Activated naive CD4-positive, alpha-beta T cell treated with Interleukin-2 at 50 U/mL for 16 hours (primary cell): ENCODE results near the gene PCYOX1L.

Source experiments
- DNase-seq: peaks from one replicate; pipeline ENCODE4 v3.0.0-alpha.2; 2020

PCYOX1L gene

GRCh38 chr5:149367972-149368645 lies 10.3 kb downstream of the PCYOX1L start:
- no peak for DNase-seq

DNA sequence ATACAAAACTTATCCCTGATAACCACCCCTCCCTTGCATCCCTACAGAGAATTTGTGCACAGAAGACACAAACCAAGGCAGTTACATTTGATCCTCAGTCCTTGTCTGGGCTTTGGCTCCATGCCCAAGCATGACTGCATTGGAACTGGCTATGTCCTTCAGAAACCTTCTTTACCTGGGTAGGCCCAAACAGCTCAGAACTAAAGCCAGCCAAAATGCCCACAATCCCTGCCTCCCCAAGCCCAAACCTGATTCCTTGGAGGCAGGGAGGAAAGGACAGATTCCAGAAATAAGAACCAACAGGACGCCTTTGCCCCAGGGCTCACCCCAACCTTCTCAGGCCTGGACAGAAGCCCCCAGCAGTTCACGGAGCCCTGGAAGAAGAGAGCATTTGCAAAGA lies 13.0 kb downstream of the PCYOX1L start:
- no peak for DNase-seq

DNA sequence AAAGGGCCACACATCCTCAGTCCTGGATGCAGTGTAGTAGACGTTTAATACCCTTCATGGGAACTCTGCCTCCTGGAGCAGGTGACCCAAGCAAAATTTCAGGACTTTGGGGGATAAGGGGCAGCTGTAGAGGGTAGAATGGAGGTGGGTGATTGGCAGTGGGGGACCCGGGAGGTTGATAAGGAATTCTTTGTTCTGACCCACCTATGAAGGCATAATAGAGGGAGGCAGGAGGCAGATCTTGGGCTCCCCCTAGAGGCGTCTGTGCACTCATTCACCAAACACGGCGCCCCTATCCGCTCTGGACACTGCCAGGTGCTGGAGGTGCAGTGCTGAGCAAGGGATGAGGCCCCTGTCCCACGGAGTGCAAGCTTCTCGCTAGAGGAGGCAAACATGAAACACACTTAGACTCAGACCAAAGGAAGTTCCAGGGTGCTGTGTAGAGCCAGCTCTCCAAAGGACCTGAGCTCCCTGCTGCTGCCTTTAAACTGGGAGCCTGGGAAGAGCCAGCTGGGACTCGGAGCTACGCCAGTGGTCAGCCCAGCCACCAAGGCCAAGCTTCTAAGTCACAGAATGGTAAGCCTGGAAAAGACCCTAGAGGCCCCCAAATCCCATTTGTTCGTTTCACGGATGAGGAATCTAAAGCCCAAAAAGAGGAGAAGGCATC lies 13.6 kb downstream of the PCYOX1L start:
- peak; percentile 67 for DNase-seq

GRCh38 chr5:149372076-149372795 lies 14.4 kb downstream of the PCYOX1L start:
- DNase-seq, result no peak

DNA sequence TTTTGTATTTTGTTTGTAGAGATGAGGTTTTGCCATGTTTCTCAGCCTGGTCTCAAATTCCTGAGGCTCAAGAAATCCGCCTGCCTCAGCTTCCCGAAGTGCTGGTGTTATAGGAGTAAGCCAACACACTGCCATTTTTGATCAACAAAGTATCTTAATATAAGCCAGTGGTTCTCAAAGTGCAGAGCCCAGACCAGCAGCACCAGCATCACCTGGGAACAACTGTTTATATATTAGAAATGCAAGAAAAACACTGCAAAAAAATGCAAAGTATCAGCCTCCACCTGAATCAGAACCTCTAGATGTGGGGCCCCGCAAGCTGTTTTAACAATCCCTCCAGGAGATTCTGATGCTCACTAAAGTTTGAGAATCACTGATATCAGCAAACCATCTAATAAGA lies 15.1 kb downstream of the PCYOX1L start:
- DNase-seq, result no peak

DNA sequence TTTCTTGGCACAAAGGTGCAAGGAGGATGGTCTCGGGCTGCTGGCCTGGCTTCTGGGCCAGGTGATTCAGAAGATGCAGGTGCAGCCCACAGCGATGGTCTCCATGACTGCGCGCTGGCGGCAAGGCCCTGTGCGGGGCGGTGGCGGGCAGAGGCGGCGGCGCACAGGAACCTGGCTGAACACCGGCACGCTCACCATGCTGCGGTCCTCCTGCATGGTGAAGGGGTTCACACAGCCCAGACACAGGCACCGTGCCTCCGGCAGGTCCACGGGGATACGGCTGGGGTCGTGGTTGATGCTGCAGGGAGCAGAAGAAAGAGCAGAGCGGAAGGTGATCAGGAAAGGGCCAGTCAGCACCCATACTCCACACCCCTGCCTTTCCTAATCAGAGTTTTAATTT lies 16.5 kb downstream of the PCYOX1L start:
- no peak for DNase-seq

DNA sequence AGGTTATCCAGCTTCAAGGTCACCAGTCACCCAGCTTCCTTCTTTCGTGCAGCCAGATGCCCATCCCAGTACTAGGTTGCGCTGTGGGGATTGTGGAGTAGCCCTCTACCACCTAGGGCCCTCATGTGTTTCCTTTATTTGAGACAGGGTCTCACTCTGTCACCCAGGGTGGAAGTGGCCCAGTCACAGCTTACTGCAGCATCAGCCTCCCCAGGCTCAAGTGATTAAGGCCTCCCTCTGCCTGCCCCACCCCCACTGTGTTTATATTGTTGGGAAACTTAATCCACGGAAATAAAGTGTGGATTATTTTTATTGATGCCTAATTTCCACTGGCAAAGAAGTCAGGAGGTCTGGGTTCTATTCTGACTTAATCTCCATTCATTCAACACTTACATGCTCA lies 17.0 kb downstream of the PCYOX1L start:
- no peak for DNase-seq

GRCh38 chr5:149375434-149375833 lies 17.6 kb downstream of the PCYOX1L start:
- no peak for DNase-seq

DNA sequence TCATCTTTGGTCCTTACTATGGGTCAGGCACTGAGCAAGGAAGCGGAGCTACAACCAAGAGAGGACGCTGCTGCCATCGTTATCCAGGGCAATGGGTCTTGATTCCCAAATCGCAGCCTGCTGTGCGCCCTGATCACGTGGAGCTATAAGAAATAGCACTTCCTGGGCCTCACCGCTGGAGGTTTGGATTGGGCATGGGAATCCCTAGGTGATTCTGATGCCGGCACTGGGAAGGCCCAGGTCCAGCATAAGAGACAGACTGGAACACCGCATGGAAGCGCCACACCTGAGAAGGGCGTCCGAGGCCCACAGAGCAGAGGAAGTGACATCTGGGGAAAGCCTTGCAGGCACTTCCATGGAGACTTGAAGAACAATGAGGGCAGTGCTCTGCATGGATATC lies 18.3 kb downstream of the PCYOX1L start:
- no peak for DNase-seq

GRCh38 chr5:149376711-149377447 lies 19.0 kb downstream of the PCYOX1L start:
- no peak for DNase-seq

DNA sequence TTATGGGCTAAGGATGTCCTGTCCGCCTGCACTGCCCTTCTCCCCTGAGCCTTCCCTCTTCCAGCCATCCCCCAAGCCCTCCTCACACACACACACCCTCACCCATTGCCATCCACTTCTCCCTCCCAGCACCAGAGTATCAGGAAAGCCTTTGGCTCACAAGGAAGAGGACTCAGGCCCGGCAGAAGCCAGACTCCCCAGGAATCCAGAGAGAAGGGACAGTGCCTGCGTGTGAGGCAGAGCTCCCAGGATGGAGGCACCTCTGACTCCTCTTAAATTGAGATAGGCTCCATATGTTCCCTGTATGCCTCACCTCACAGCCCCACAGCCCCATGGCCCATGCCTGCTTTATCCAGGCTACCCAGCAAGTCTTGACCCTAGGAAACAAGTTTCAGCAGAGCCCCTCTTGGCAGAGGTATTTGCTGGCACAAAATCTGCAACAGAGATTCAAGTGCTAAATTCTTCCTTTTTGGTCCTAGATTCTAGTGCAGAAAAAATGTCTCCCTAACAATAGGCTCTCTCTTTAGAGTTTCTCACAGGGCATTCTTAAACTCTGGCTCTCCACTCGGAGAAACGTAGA lies 20.5 kb downstream of the PCYOX1L start:
- no peak for DNase-seq

DNA sequence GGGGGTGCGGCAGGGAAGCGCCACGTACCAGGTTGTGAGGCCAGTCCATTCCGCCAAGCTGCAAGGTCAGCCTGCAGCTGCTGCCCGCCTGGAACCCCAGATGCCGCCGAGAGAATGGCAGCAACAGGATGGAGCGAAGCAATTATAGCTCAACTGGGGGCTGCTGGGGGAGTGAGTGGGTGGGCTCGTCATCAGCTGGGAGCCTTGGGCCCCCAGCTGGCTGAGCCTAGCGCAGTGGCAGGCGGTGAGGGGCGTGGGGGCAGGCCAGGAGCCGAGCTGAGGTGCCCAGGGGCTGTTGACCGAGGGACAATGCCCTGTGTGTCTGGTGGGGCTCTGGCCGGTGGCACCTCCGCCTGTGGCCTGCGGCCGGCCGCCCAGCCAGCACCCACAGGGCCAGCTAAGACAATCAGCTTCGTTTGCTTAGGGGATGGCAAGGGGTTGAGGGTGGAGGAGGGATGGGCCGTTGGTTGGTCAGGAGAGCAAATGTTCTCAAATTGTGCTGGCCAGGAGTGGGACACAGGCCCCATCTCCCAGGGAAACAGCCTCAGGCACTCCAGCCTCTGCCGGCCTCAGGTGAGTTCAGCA lies 21.4 kb downstream of the PCYOX1L start, which contains the start of gene IL17B:
Gene IL17B (minus strand): TSS at position 116 of the 585 bp plus-strand sequence. CDS start 67 bp downstream, at position 49.
- DNase-seq, result no peak

GRCh38 chr5:149379818-149380374 lies 22.1 kb downstream of the PCYOX1L start:
- DNase-seq, result no peak

DNA sequence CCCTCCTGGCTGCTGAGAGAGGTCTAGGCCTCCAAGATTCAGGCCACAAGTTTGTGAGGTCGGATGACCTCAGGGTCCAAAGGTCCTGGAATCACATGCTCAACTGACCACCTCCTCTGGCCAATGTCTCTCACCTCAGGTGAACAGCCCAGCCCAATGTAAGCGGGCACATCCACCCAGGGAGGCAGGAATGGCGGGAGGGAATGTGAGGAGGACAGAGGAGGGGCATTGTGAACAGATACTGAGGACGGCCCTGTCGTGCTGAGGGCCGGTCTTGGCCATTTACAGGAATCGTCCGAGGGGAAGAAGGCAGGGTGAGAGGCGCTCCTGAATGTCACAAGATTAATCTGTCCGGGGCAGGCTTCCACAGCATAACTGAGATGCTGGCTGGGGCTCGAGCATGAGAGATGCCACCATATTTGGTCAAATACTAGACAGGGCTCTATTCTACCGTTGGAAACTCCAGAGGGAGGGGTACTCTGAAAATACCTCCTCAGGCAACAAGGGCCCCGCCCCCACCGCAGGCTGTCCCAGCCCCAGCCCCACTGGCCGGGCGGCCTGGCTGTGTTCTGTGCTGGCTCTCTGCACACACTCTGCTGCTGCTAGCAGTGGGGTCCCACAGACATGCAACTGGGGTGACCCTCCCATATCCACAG lies 22.7 kb downstream of the PCYOX1L start:
- DNase-seq, result no peak

GRCh38 chr5:149381261-149381985 lies 23.6 kb downstream of the PCYOX1L start:
- no peak for DNase-seq

DNA sequence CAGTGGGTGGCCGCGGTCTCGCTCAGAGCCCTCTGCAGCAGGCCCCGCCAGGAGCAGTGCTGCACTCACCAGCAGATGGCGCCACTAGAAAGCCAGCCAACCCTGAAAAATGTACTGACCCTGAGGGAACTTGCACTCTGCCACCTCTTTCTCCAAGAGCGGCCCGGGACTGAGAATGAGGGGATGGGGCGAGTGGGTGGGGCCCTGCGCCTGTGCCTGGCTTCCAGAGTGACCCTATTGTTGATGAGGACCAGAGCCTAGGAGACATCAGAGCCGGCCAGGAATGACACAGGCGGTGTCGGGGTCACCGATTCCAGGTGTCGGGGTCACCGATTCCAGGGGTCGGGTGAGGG lies 24.1 kb downstream of the PCYOX1L start:
- DNase-seq, result peak; percentile 78

DNA sequence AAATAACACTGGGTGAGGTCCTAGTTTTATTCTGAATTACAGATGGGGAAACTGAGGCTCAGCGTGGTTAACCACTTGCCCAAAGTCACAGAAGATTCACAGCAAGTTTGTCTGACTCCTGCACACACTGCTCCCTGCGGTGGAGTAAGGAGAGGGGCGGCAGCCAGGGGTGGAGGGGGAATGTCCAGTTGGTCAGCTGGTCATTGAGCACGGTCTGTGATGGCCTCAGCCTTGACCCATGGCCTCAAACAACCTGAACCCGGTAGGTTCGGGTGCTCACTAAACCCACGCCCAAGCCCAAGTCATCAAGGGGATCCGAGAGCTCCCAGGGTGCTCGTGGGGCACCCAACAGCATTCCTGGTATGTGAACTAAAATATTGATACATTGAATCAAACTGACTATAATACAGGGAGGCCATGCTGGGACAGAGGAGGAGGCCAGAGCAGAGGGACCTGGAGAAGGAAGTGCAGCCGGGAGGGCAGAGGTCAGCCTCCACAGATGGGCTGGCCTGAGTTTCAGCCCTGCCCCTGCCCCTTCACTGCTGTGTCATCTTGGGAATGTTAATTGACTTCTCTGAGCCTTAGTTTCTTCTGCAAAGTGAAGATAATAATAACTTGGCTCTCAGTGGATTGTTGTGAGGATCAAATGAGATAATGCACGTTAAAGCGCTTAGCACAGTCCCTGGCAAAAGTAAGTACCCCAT lies 24.8 kb downstream of the PCYOX1L start:
- DNase-seq, result no peak

GRCh38 chr5:149383399-149383798 lies 25.6 kb downstream of the PCYOX1L start:
- DNase-seq, result no peak

DNA sequence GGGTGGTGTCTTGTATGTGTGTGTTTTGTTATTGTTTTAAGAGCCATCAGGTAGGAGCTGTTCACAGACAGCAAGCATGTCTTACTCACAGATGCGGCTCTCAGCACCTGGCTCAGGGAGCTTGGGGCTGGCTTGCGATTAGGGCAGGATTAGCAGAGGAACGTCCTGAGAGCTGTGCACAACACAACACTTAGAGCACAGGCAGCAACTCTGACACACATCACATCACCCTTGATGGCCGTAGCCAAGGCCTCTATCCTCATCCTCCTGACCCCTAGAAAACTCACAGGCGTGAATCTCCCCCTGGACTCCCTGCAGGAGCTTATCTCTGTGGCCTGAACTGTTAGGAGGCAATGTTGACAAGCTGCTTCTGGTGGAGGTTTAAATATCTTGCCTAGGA lies 28.3 kb downstream of the PCYOX1L start:
- no peak for DNase-seq

DNA sequence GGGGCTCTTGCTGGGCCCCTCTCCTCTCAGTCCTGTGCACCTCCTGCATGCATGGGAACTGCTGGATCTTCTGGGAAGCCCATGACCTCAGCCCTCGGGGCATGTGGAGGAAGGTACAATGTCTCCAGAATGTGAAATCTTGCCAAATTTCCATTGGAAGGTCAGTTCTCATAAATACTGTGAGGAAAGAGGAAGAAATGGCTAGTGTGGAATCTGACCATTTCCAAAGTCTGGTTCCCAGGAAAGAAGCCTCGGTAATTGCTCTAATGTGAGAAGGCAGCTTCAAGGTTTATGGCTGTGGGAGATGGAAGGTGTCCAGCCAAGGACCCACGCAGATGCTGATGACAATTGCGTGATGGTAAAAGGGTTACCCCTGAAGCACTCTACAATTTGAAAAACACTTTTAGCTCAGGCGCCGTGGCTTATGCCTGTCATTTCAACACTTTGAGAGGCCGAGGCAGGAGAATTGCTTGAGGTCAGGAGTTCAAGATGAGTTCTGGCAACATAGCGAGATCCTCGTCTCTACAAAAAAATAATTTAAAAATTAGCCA lies 29.3 kb downstream of the PCYOX1L start:
- DNase-seq, result no peak
